DMS79 treated with DMSO at 0.1 percent for 48 hours (cell line): Measurements from ENCODE around the gene DLG2.

Source experiments
- DNase-seq: peaks from one replicate; lab custom pipeline; 2025; lab: John Stamatoyannopoulos, UW

Gene DLG2

GRCh38 chr11:84655712-84656111, 971.4 kb downstream of the DLG2 start:
- no peak for DNase-seq

- no peak for DNase-seq
Measured at GRCh38 chr11:84648471-84648870, 978.7 kb downstream of the DLG2 start.

- DNase-seq: no peak
Measured at GRCh38 chr11:84645988-84646694, 981.0 kb downstream of the DLG2 start.

GRCh38 chr11:84642500-84642899, 984.6 kb downstream of the DLG2 start:
- DNase-seq: no peak

- DNase-seq: no peak
Measured at GRCh38 chr11:84634309-84634708, 992.8 kb downstream of the DLG2 start.

- no peak for DNase-seq
Measured at GRCh38 chr11:84628871-84629620, 998.1 kb downstream of the DLG2 start.

GRCh38 chr11:84626256-84626655, 1000.9 kb downstream of the DLG2 start:
- no peak for DNase-seq

- DNase-seq: no peak
Measured at GRCh38 chr11:84612645-84613044, 1014.5 kb downstream of the DLG2 start.

GRCh38 chr11:84608837-84609196, 1018.3 kb downstream of the DLG2 start:
- DNase-seq: no peak

GRCh38 chr11:84607975-84608836, 1018.9 kb downstream of the DLG2 start:
- DNase-seq: no peak

GRCh38 chr11:84594602-84595001, 1032.5 kb downstream of the DLG2 start:
- no peak for DNase-seq

- no peak for DNase-seq
Measured at GRCh38 chr11:84590106-84590505, 1037.0 kb downstream of the DLG2 start.

GRCh38 chr11:84588131-84588829, 1038.9 kb downstream of the DLG2 start:
- no peak for DNase-seq

GRCh38 chr11:84583106-84583505, 1044.0 kb downstream of the DLG2 start:
- no peak for DNase-seq

- DNase-seq: no peak
Measured at GRCh38 chr11:84581083-84581482, 1046.1 kb downstream of the DLG2 start.

- no peak for DNase-seq
Measured at GRCh38 chr11:84580428-84580827, 1046.7 kb downstream of the DLG2 start.

- DNase-seq: no peak
Measured at GRCh38 chr11:84573868-84574267, 1053.3 kb downstream of the DLG2 start.

GRCh38 chr11:84566671-84567070, 1060.5 kb downstream of the DLG2 start:
- no peak for DNase-seq

- DNase-seq: no peak
Measured at GRCh38 chr11:84564867-84565184, 1062.3 kb downstream of the DLG2 start.

GRCh38 chr11:84564180-84564866, 1062.8 kb downstream of the DLG2 start:
- no peak for DNase-seq

- DNase-seq: no peak
Measured at GRCh38 chr11:84563356-84563755, 1063.8 kb downstream of the DLG2 start.

GRCh38 chr11:84560206-84560605, 1066.9 kb downstream of the DLG2 start:
- DNase-seq: no peak
